CD14-positive monocyte (primary cell): Measurements from ENCODE around the gene SIX5. TPM values are rescaled to one million over a fixed set of nuclear protein-coding genes. Genes with fewer than 3 reads are reported as not detected.

ENCODE experiments used
- DNase-seq, 3 donors: peaks; one replicate each; pipeline ENCODE4 v3.0.0-alpha.2; 2011 to 2022
- H2AFZ ChIP-seq: 2 replicates; pipeline ENCODE4 v1.6.0; 2012; ENCODE audit warnings: mild to moderate bottlenecking, low read depth, low read length, inconsistent platforms; ENCODE audit not compliant: insufficient read depth, poor library complexity, severe bottlenecking
- H3K27ac ChIP-seq, 2 donors: 1 replicate in 1 of 2; 2 replicates in 1 of 2; pipeline ENCODE4 v1.5.1; 2012 to 2013; ENCODE audit warnings: low read length in 2 of 2, control low read depth in 1 of 2, inconsistent platforms in 1 of 2, low read depth in 1 of 2, mild to moderate bottlenecking in 1 of 2
- H3K27me3 ChIP-seq, 2 donors: one replicate each; pipeline versions ENCODE4 v1.6.0 to v1.6.1; 2011 to 2013; ENCODE audit warnings: low read length in 2 of 2; ENCODE audit not compliant: control insufficient read depth in 2 of 2, insufficient read depth in 2 of 2
- H3K36me3 ChIP-seq, 2 donors: replicated peaks in 1 of 2; 1 replicate in 1 of 2; 2 replicates in 1 of 2; pipeline versions ENCODE4 v1.5.1 to v1.6.1; 2012 to 2013; ENCODE audit warnings: low read length in 2 of 2, control low read depth in 1 of 2, inconsistent platforms in 1 of 2, mild to moderate bottlenecking in 1 of 2; ENCODE audit not compliant: insufficient read depth in 2 of 2, control insufficient read depth in 1 of 2
- H3K4me1 ChIP-seq, 2 donors: 1 replicate in 1 of 2; 2 replicates in 1 of 2; pipeline versions ENCODE4 v1.5.1 to v1.6.1; 2012 to 2013; ENCODE audit warnings: low read length in 2 of 2, control low read depth in 1 of 2, inconsistent platforms in 1 of 2, mild to moderate bottlenecking in 1 of 2, moderate library complexity in 1 of 2; ENCODE audit not compliant: insufficient read depth in 2 of 2, control insufficient read depth in 1 of 2
- H3K4me2 ChIP-seq: replicated peaks from 2 replicates; pipeline ENCODE3; 2012; ENCODE audit warnings: low read length, moderate library complexity, mild to moderate bottlenecking; ENCODE audit not compliant: poor library complexity, severe bottlenecking; ENCODE audit errors: extremely low read depth
- H3K4me3 ChIP-seq, 3 experiments: fragments of 200-600 bp in 1 of 3; sonication (generic) in 1 of 3; replicated peaks in 1 of 3; 1 replicate in 2 of 3; 2 replicates in 1 of 3; pipeline ENCODE4 v1.5.1; 2011 to 2013; ENCODE audit warnings: low read length in 3 of 3, mild to moderate bottlenecking in 3 of 3, control low read depth in 2 of 3, low read depth in 2 of 3, inconsistent platforms in 1 of 3, moderate library complexity in 1 of 3
- H3K79me2 ChIP-seq: 2 replicates; pipeline ENCODE4 v1.6.0; 2012; ENCODE audit warnings: mild to moderate bottlenecking, control low read depth, inconsistent platforms, low read length, moderate library complexity; ENCODE audit not compliant: insufficient read depth
- H3K9ac ChIP-seq: 2 replicates; pipeline ENCODE4 v1.6.0; 2017; ENCODE audit warnings: low read length, mild to moderate bottlenecking; ENCODE audit not compliant: insufficient read depth, poor library complexity, severe bottlenecking
- H3K9me3 ChIP-seq, 2 donors: replicated peaks in 1 of 2; 1 replicate in 1 of 2; 2 replicates in 1 of 2; pipeline versions ENCODE4 v1.5.1 to v1.6.1; 2012 to 2013; ENCODE audit warnings: low read length in 2 of 2, control low read depth in 1 of 2; ENCODE audit not compliant: control insufficient read depth in 1 of 2, insufficient read depth in 1 of 2
- H4K20me1 ChIP-seq: 2 replicates; pipeline ENCODE4 v1.6.0; 2012; ENCODE audit warnings: mild to moderate bottlenecking, low read length, control low read depth, moderate library complexity; ENCODE audit not compliant: insufficient read depth
- H3K27ac Mint-ChIP-seq, 7 donors: one replicate each; pipeline ENCODE4 v1.8.0; 2020; ENCODE audit warnings: mild to moderate bottlenecking in 7 of 7, mixed read lengths in 7 of 7, moderate library complexity in 6 of 7, inconsistent platforms in 2 of 7
- H3K27me3 Mint-ChIP-seq, 3 donors: one replicate each; pipeline ENCODE4 v1.8.0; 2021 to 2022; ENCODE audit warnings: low read depth in 3 of 3, mild to moderate bottlenecking in 3 of 3, mixed read lengths in 3 of 3, moderate library complexity in 3 of 3, inconsistent platforms in 1 of 3
- H3K36me3 Mint-ChIP-seq, 2 donors: one replicate each; pipeline ENCODE4 v1.8.0; 2020; ENCODE audit warnings: mixed read lengths in 2 of 2, inconsistent platforms in 1 of 2, mild to moderate bottlenecking in 1 of 2
- H3K4me1 Mint-ChIP-seq: one replicate; pipeline ENCODE4 v1.8.0; 2020; ENCODE audit warnings: mild to moderate bottlenecking, mixed read lengths
- H3K4me3 Mint-ChIP-seq, 2 donors: one replicate each; pipeline ENCODE4 v1.8.0; 2020; ENCODE audit warnings: mild to moderate bottlenecking in 2 of 2, mixed read lengths in 2 of 2, moderate library complexity in 1 of 2
- H3K9me3 Mint-ChIP-seq, 7 donors: one replicate each; pipeline ENCODE4 v1.8.0; 2020 to 2022; ENCODE audit warnings: mixed read lengths in 7 of 7, mild to moderate bottlenecking in 6 of 7, moderate library complexity in 6 of 7, inconsistent platforms in 2 of 7
- CTCF ChIP-seq: fragments of 200-600 bp; IDR thresholded peaks from one replicate; pipeline ENCODE4 v1.8.0; 2022; ENCODE audit warnings: antibody characterized with exemption, mild to moderate bottlenecking
- WGBS: methylation state at CpG from one replicate; pipeline ENCODE4 v1.1.5; 2013; ENCODE audit warnings: missing lambda C conversion rate; ENCODE audit not compliant: insufficient coverage; 5-methylcytosine and 5-hydroxymethylcytosine counted together
- intact Hi-C, 2 donors: fragments of 100-400 bp; cut with micrococcal nuclease; formaldehyde crosslinking; loops; one replicate each; pipeline versions ENCODE4 v1.15.0 to v1.15.1; 2023
- polyA plus RNA-seq, 3 donors: library from polyadenylated mRNA; depleted of rRNA in 1 of 3; unstranded in 2 of 3; stranded (reverse) in 1 of 3; fragments of 300-500 nt in 2 of 3; fragments of >200 nt in 1 of 3; fragmentation: Illumina TruSeq in 2 of 3; gene quantifications; 1 replicate in 2 of 3; 2 replicates in 1 of 3; pipeline ENCODE4 v1.2.3, GENCODE V29; 2012 to 2021

SIX5 gene
- polyA plus RNA-seq, 3 donors = 0.04 TPM; not detected in 2

GRCh38 chr19:45780146-45780447 is 11.0 kb upstream of the SIX5 start:
- no peak overlapping the region for H2AFZ ChIP-seq
- DNase-seq = no peak
- no peaks in the 10 kb centered on the region for H3K36me3 ChIP-seq
- H4K20me1 ChIP-seq = peaks cover 86% of the 10 kb centered on the region
- H3K9ac ChIP-seq = no peak overlapping the region
- H3K9me3 ChIP-seq = peaks cover 13 to 24% of the 10 kb centered on the region in 2 donors
- H3K4me3 ChIP-seq = no peak overlapping the region
- H3K4me1 Mint-ChIP-seq = peaks cover 18% of the 10 kb centered on the region
- H3K4me2 ChIP-seq = no peak overlapping the region
- intact Hi-C loops = no loop called here
- H3K4me1 ChIP-seq = peaks cover 11 to 21% of the 10 kb centered on the region in 2 donors
- peaks cover 7 to 18% of the 10 kb centered on the region in 2 donors for H3K36me3 Mint-ChIP-seq
- peak overlapping the region in 1 of 2 donors; percentile 94 for H3K4me3 Mint-ChIP-seq
- H3K27ac ChIP-seq = no peak overlapping the region
- WGBS = 42% methylated on average over 2 of the region's 4 CpGs
- peaks cover 84 to 100% (median 88%) of the 10 kb centered on the region in 3 donors for H3K27me3 Mint-ChIP-seq
- no peak for TF ChIP-seq CTCF
- H3K9me3 Mint-ChIP-seq = peaks cover 0 to 40% (median 21%) of the 10 kb centered on the region in 7 donors
- no peak overlapping the region for H3K27ac Mint-ChIP-seq
- H3K79me2 ChIP-seq = no peaks in the 10 kb centered on the region
- peaks cover 49 to 93% of the 10 kb centered on the region in 2 donors for H3K27me3 ChIP-seq

- Histone ChIP-seq H3K9me3 (peaks cover 13 to 24% of the 10 kb centered on the region in 2 donors), H3K36me3 (no peaks in the 10 kb centered on the region), H4K20me1 (peaks cover 80% of the 10 kb centered on the region), H3K4me2 (peak overlapping the region; percentile 41), H3K4me1 (peaks cover 11 to 21% of the 10 kb centered on the region in 2 donors), H3K79me2 (no peaks in the 10 kb centered on the region), H3K27me3 (peaks cover 48 to 93% of the 10 kb centered on the region in 2 donors), H3K9ac (no peak overlapping the region), H3K4me3 (no peak overlapping the region), H2AFZ (no peak overlapping the region), H3K27ac (no peak overlapping the region)
- peak; percentile 71 for TF ChIP-seq CTCF
- peak overlapping the region in 1 of 7 donors; percentile 53 for H3K27ac Mint-ChIP-seq
- H3K27me3 Mint-ChIP-seq = peaks cover 84 to 100% (median 88%) of the 10 kb centered on the region in 3 donors
- WGBS = under 1% methylated on average over 20 of the region's 48 CpGs
- peak overlapping the region in 1 of 2 donors; percentile 94 for H3K4me3 Mint-ChIP-seq
- peaks cover 7 to 18% of the 10 kb centered on the region in 2 donors for H3K36me3 Mint-ChIP-seq
- H3K4me1 Mint-ChIP-seq = peaks cover 18% of the 10 kb centered on the region
- intact Hi-C loops = no loop called here
- H3K9me3 Mint-ChIP-seq = peaks cover 0 to 40% (median 21%) of the 10 kb centered on the region in 7 donors
- DNase-seq = peak; percentile 20 to 53 (median 29)
Observed at GRCh38 chr19:45779231-45780145, 10.4 kb upstream of the SIX5 start.
